Measurements from ENCODE around the gene PDXK. TPM values are rescaled to one million over a fixed set of nuclear protein-coding genes. Genes with fewer than 3 reads are reported as not detected.

PDXK gene
- total and polyA plus RNA-seq, 9 of the 15 experiments (the other 6 are each of a cell fraction or from before 2014, with no cell fraction given): 5.6 to 162 (median 76.5) TPM

- intact Hi-C loops (cut with micrococcal nuclease) (no loop called here), in situ Hi-C loops (cut with MboI) (no loop called here)
- ATAC-seq: peak; percentile 5
- no TSS peak for BruUV-seq (replicated peaks)
- no peaks in the 10 kb centered on the region for H3K27me3 ChIP-seq (ENCODE audit: control insufficient read depth in 2 of 2, insufficient read depth in 2 of 2, low read length in 2 of 2)
- CTCF ChIA-PET (ENCODE audit: low intra/inter-chr PET ratio): no interaction called here
- H3K36me3 ChIP-seq (ENCODE audit: control insufficient read depth, insufficient read depth, low read length): peaks cover 18% of the 10 kb centered on the region; the same call in 2 of the 3 replicates
- peaks cover 8% of the 10 kb centered on the region for H3K9me1 ChIP-seq (ENCODE audit: control insufficient read depth, insufficient read depth, low read length)
- H3K9me3 ChIP-seq (replicated peaks; ENCODE audit: control insufficient read depth, insufficient read depth, low read depth, low read length): no peaks in the 10 kb centered on the region
- H3K9ac ChIP-seq (ENCODE audit: insufficient read depth in 1 of 2, low read depth in 2 of 2, low read length in 2 of 2): peak overlapping the region; percentile 76 to 87
- H3K79me2 ChIP-seq (ENCODE audit: control insufficient read depth, insufficient read depth, low read length): no peaks in the 10 kb centered on the region
- WGBS (ENCODE audit: insufficient coverage, low coverage, missing lambda C conversion rate): 64% methylated on average over 15 of the region's 15 CpGs
- H3K4me2 ChIP-seq (ENCODE audit: insufficient read depth, low read length): peak overlapping the region; percentile 66
- H3K4me1 ChIP-seq (replicated peaks in 1 of 2; ENCODE audit: control insufficient read depth in 2 of 2, insufficient read depth in 2 of 2, low read length in 2 of 2): peaks cover 31 to 57% of the 10 kb centered on the region in 2 experiments
- DNase-seq (ENCODE audit: extremely low read depth in 1 of 4, low spot score in 3 of 4): no peak
- H3K27ac ChIP-seq (ENCODE audit: extremely low read depth, low read depth, low read length): peak overlapping the region; percentile 91
- H2AFZ ChIP-seq (ENCODE audit: low read depth, low read length): peak overlapping the region; percentile 94
- FAIRE-seq: peak; percentile 6
- H3K4me3 ChIP-seq: no peak overlapping the region
- H4K20me1 ChIP-seq (replicated peaks; ENCODE audit: control insufficient read depth, insufficient read depth, low read length): no peaks in the 10 kb centered on the region
- POLR2A ChIA-PET: interaction anchor here (0.6 to 1.6 kb wide), 6 partner anchors 9 to 39 kb away, joined by 3 to 10 read pairs (median 5); partner anchors contain the start of gene RRP1
- TF ChIP-seq CEBPB (tag; IDR thresholded peaks at IDR 0.05) (no peak), WHSC1 (IDR thresholded peaks at IDR 0.05; ENCODE audit: low read length) (no peak), ZNF696 (CRISPR knock-in tag; conservative IDR thresholded peaks at IDR 0.05) (no peak), ZBTB33 (CRISPR knock-in tag; IDR thresholded peaks at IDR 0.05) (peak; percentile 73; the same call in 1 of the 2 replicates), SMARCA5 (IDR thresholded peaks at IDR 0.05) (peak; percentile 33; the same call in 1 of the 2 replicates), FOSL1 (tag; conservative IDR thresholded peaks at IDR 0.05) (no peak), POLR2G (IDR thresholded peaks at IDR 0.05; ENCODE audit: low read depth, low read length) (peak; percentile 65), MTA1 (IDR thresholded peaks at IDR 0.05; ENCODE audit: borderline replicate concordance) (no peak), FIP1L1 (IDR thresholded peaks at IDR 0.05; ENCODE audit: low read depth, low read length, poor library complexity, severe bottlenecking) (peak; percentile 1), GTF2A2 (tag; IDR thresholded peaks at IDR 0.05) (0 out of 2 replicates have a peak, but pooled peaks have one; percentile 7), ZNF175 (CRISPR knock-in tag; IDR thresholded peaks at IDR 0.05; ENCODE audit: low read depth) (no peak), NFIC (IDR thresholded peaks at IDR 0.05) (no peak), ZNF121 (CRISPR knock-in tag; conservative IDR thresholded peaks at IDR 0.05) (0 out of 2 replicates have a peak, but pooled peaks have one; percentile 7), ZKSCAN1 (IDR thresholded peaks at IDR 0.05; ENCODE audit: low read depth, low read length) (0 out of 2 replicates have a peak, but pooled peaks have one; percentile 9), PHTF2 (CRISPR knock-in tag; IDR thresholded peaks at IDR 0.05) (no peak), MBD2 (IDR thresholded peaks at IDR 0.05; ENCODE audit: borderline replicate concordance, low read depth) (0 out of 2 replicates have a peak, but pooled peaks have one; percentile 0), PHF21A (IDR thresholded peaks at IDR 0.05; ENCODE audit: borderline replicate concordance, low read depth) (no peak), POLR2H (tag; IDR thresholded peaks at IDR 0.05; ENCODE audit: low read depth) (no peak), GMEB1 (CRISPR knock-in tag; IDR thresholded peaks at IDR 0.05) (0 out of 2 replicates have a peak, but pooled peaks have one; percentile 5), RBM22 (IDR thresholded peaks at IDR 0.05; ENCODE audit: low read depth, low read length, poor library complexity, severe bottlenecking) (peak; percentile 15), MAZ (CRISPR knock-in tag; conservative IDR thresholded peaks at IDR 0.05 in 1 of 2, IDR thresholded peaks at IDR 0.05 in 1 of 2) (no peak)
These were observed 48.6 kb downstream of the PDXK start for GRCh38 chr21:43767498-43767983.

Data from K562 (cell line).